Measurements from ENCODE around the gene RNF144A. TPM values are rescaled to one million over a fixed set of nuclear protein-coding genes. Genes with fewer than 3 reads are reported as not detected.

RNF144A gene
- polyA plus RNA-seq, 3 donors = 0.30 to 0.68 (median 0.48) TPM

GRCh38 chr2:6970976-6971480 lies 53.8 kb downstream of the RNF144A start:
- H3K4me3 Mint-ChIP-seq = no peak overlapping the region
- Histone ChIP-seq H3K27ac (ENCODE audit: low read depth in 1 of 2, low read length in 2 of 2) (no peak overlapping the region), H3K4me3 (replicated peaks in 1 of 3; ENCODE audit: low read depth in 2 of 3, low read length in 3 of 3) (no peak overlapping the region), H3K9me3 (replicated peaks in 1 of 2; ENCODE audit: control insufficient read depth in 1 of 2, insufficient read depth in 1 of 2, low read length in 2 of 2) (no peaks in the 10 kb centered on the region), H3K4me2 (replicated peaks; ENCODE audit: extremely low read depth, low read length, poor library complexity, severe bottlenecking) (no peak overlapping the region), H3K27me3 (ENCODE audit: control insufficient read depth in 2 of 2, insufficient read depth in 2 of 2, low read length in 2 of 2) (no peaks in the 10 kb centered on the region), H4K20me1 (ENCODE audit: insufficient read depth, low read length) (no peaks in the 10 kb centered on the region), H2AFZ (ENCODE audit: insufficient read depth, low read depth, low read length, poor library complexity, severe bottlenecking) (no peak overlapping the region), H3K79me2 (ENCODE audit: insufficient read depth, low read length) (no peaks in the 10 kb centered on the region), H3K36me3 (replicated peaks in 1 of 2; ENCODE audit: control insufficient read depth in 1 of 2, insufficient read depth in 2 of 2, low read length in 2 of 2) (no peaks in the 10 kb centered on the region), H3K9ac (ENCODE audit: insufficient read depth, low read length, poor library complexity, severe bottlenecking) (no peak overlapping the region), H3K4me1 (ENCODE audit: control insufficient read depth in 1 of 2, insufficient read depth in 2 of 2, low read length in 2 of 2) (no peaks in the 10 kb centered on the region)
- peaks cover 0 to 2% (median 0%) of the 10 kb centered on the region in 3 donors for H3K27me3 Mint-ChIP-seq (ENCODE audit: low read depth in 3 of 3)
- peaks cover 0 to 6% (median 0%) of the 10 kb centered on the region in 7 donors for H3K9me3 Mint-ChIP-seq
- intact Hi-C loops (cut with micrococcal nuclease) = no loop called here
- DNase-seq = no peak
- H3K27ac Mint-ChIP-seq = peak overlapping the region in 1 of 7 donors; percentile 21
- WGBS (ENCODE audit: insufficient coverage) = 72% methylated on average over 4 of the region's 4 CpGs
- TF ChIP-seq CTCF (IDR thresholded peaks at IDR 0.05) = no peak
- H3K36me3 Mint-ChIP-seq = peaks cover 7 to 12% of the 10 kb centered on the region in 2 donors
- no peaks in the 10 kb centered on the region for H3K4me1 Mint-ChIP-seq

GRCh38 chr2:6971502-6971901 lies 54.3 kb downstream of the RNF144A start:
- Histone ChIP-seq H2AFZ (ENCODE audit: insufficient read depth, low read depth, low read length, poor library complexity, severe bottlenecking) (no peak overlapping the region), H3K79me2 (ENCODE audit: insufficient read depth, low read length) (no peaks in the 10 kb centered on the region), H3K4me2 (replicated peaks; ENCODE audit: extremely low read depth, low read length, poor library complexity, severe bottlenecking) (no peak overlapping the region), H3K9ac (ENCODE audit: insufficient read depth, low read length, poor library complexity, severe bottlenecking) (no peak overlapping the region), H3K4me3 (replicated peaks in 1 of 3; ENCODE audit: low read depth in 2 of 3, low read length in 3 of 3) (no peak overlapping the region), H3K27ac (ENCODE audit: low read depth in 1 of 2, low read length in 2 of 2) (no peak overlapping the region), H3K27me3 (ENCODE audit: control insufficient read depth in 2 of 2, insufficient read depth in 2 of 2, low read length in 2 of 2) (no peaks in the 10 kb centered on the region), H4K20me1 (ENCODE audit: insufficient read depth, low read length) (no peaks in the 10 kb centered on the region), H3K4me1 (ENCODE audit: control insufficient read depth in 1 of 2, insufficient read depth in 2 of 2, low read length in 2 of 2) (no peaks in the 10 kb centered on the region), H3K9me3 (replicated peaks in 1 of 2; ENCODE audit: control insufficient read depth in 1 of 2, insufficient read depth in 1 of 2, low read length in 2 of 2) (no peaks in the 10 kb centered on the region), H3K36me3 (replicated peaks in 1 of 2; ENCODE audit: control insufficient read depth in 1 of 2, insufficient read depth in 2 of 2, low read length in 2 of 2) (no peaks in the 10 kb centered on the region)
- intact Hi-C loops (cut with micrococcal nuclease) = no loop called here
- H3K27me3 Mint-ChIP-seq (ENCODE audit: low read depth in 3 of 3) = peaks cover 0 to 2% (median 0%) of the 10 kb centered on the region in 3 donors
- no peaks in the 10 kb centered on the region for H3K4me1 Mint-ChIP-seq
- H3K36me3 Mint-ChIP-seq = peaks cover 7 to 12% of the 10 kb centered on the region in 2 donors
- H3K4me3 Mint-ChIP-seq = no peak overlapping the region
- 100% methylated on average over 1 of the region's 2 CpGs for WGBS (ENCODE audit: insufficient coverage)
- peaks cover 0 to 6% (median 0%) of the 10 kb centered on the region in 7 donors for H3K9me3 Mint-ChIP-seq
- DNase-seq = no peak
- H3K27ac Mint-ChIP-seq = no peak overlapping the region
- no peak for TF ChIP-seq CTCF (IDR thresholded peaks at IDR 0.05)

All from CD14-positive monocyte (primary cell).